Activated T-helper 1 cell treated with anti-CD3 and anti-CD28 coated beads, Interleukin-12 subunit alpha, Interleukin-12 subunit beta, Interleukin-2, Interleukin-4 antibody, amounts not matched to agents 30 ng/mL and 10 ng/mL and 1 ng/mL, durations not matched to agents 14 hours and 24 hours and 36 hours (primary cell): ENCODE results near the gene SLC17A3. TPM values are rescaled to one million over a fixed set of nuclear protein-coding genes. Genes with fewer than 3 reads are reported as not detected.

Experiments
- DNase-seq: peaks from one replicate; pipeline ENCODE4 v3.0.0; 2021; ENCODE audit warnings: low spot score
- H3K27ac Mint-ChIP-seq: one replicate; pipeline ENCODE4 v1.8.0; 2021; ENCODE audit warnings: mild to moderate bottlenecking, mixed read lengths
- H3K27me3 Mint-ChIP-seq: one replicate; pipeline ENCODE4 v1.8.0; 2022; ENCODE audit warnings: mild to moderate bottlenecking, moderate library complexity, mixed read lengths; ENCODE audit not compliant: insufficient read depth
- H3K36me3 Mint-ChIP-seq: one replicate; pipeline ENCODE4 v1.8.0; 2021; ENCODE audit warnings: low read depth, mixed read lengths
- H3K4me1 Mint-ChIP-seq: one replicate; pipeline ENCODE4 v1.8.0; 2021; ENCODE audit warnings: low read depth, mixed read lengths
- H3K4me3 Mint-ChIP-seq: one replicate; pipeline ENCODE4 v1.8.0; 2021; ENCODE audit warnings: mild to moderate bottlenecking, moderate library complexity, mixed read lengths
- H3K9me3 Mint-ChIP-seq: one replicate; pipeline ENCODE4 v1.8.0; 2021; ENCODE audit warnings: mixed read lengths
- intact Hi-C: fragments of 100-400 bp; cut with micrococcal nuclease; formaldehyde crosslinking; loops from one replicate; pipeline ENCODE4 v1.15.1; 2024
- total RNA-seq: library from RNA; stranded (reverse); gene quantifications from 2 replicates; pipeline ENCODE4 v1.2.3, GENCODE V29; 2022

The SLC17A3 gene
- total RNA-seq, 1 donor from 2014 or later, result 0.21 TPM

DNA sequence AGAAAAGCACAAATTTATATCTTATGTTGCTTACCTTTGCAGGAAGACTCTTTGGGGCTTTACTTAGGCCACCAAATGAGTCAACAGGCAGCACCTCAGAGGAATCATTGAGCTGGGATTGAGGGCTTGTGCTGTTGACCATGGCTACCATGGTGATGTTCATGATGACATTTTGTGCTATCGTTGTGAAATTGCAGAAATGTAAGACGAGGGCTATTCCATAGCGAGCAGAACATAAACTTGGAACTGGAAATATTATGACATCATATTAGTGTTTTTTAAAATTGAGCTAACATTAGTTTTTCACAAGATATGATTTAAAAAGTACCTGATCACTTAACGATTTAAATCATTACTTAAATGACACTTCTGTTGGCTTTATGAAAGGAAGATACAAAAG lies 11.8 kb downstream of the SLC17A3 start:
- Mint-ChIP-seq H3K27me3 (peaks cover 2% of the 10 kb centered on the region), H3K9me3 (peaks cover 12% of the 10 kb centered on the region), H3K36me3 (peaks cover 6% of the 10 kb centered on the region), H3K27ac (no peak overlapping the region), H3K4me1 (peaks cover 33% of the 10 kb centered on the region), H3K4me3 (no peak overlapping the region)
- intact Hi-C loops, result no loop called here
- DNase-seq, result no peak

DNA sequence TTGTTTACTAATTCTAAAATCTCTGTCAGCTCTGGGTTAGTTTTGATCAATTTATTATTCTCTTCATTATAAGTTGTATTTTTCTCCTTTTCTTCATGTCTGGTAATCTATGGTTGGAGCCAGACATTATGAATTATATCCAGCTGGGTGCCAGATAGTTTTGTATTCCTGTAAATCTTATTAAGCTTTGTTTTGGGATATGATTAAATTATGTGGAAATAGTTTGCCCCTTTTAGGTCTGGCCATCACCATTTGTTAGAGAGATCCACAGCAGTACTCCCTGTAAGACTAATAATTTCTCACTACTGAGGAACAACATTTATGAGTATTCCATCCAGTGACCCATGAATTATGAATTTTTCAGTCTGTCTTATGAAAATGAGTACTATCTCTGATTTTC lies 21.3 kb downstream of the SLC17A3 start:
- Mint-ChIP-seq H3K9me3 (no peaks in the 10 kb centered on the region), H3K27me3 (no peaks in the 10 kb centered on the region), H3K36me3 (no peaks in the 10 kb centered on the region), H3K4me1 (peaks cover 15% of the 10 kb centered on the region), H3K4me3 (no peak overlapping the region), H3K27ac (no peak overlapping the region)
- intact Hi-C loops, result no loop called here
- no peak for DNase-seq

DNA sequence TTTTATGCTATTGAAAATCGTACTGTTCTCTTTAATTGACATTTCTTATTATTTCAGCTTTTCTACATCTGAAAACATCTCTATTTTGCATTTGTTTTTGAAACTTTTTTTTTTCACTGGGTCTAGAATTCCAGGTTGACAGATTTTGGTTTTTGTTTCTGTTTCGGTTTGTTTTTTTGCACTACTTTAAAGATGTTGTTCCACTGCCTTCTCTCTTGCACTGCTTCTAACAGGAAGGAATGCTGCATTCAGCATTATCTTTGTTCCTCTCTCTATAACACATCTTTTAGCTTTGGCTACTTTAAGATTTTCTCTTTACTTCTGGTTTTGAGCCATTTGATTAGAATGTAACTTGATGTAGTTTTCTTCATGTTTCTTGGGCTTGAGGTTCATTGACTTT lies 22.1 kb downstream of the SLC17A3 start:
- H3K4me3 Mint-ChIP-seq, result no peak overlapping the region
- no peak for DNase-seq
- no peak overlapping the region for H3K27ac Mint-ChIP-seq
- no peaks in the 10 kb centered on the region for H3K36me3 Mint-ChIP-seq
- H3K4me1 Mint-ChIP-seq, result peaks cover 13% of the 10 kb centered on the region
- H3K27me3 Mint-ChIP-seq, result no peaks in the 10 kb centered on the region
- no peaks in the 10 kb centered on the region for H3K9me3 Mint-ChIP-seq
- intact Hi-C loops, result no loop called here

DNA sequence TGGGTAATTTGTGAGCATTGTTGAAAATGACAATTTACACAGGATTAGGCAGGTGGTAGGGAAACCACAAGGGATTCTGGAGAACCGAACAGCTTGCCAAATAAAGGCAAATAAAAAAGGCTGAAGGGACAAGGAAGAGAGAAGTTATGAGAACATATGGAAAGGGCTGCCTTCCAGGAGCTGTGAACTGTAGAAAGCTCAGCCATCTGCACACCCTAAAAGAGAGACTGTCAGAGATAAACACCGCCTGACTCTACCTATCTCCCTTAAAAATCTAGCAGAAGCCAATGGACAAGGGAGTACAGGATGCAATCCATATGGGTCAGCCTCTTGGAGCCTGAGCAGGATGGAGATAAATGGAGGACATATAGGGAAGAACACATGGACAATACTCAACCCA lies 29.5 kb downstream of the SLC17A3 start:
- Mint-ChIP-seq H3K27me3 (peaks cover 2% of the 10 kb centered on the region), H3K27ac (no peak overlapping the region), H3K4me3 (no peak overlapping the region), H3K36me3 (no peaks in the 10 kb centered on the region), H3K9me3 (no peaks in the 10 kb centered on the region), H3K4me1 (no peaks in the 10 kb centered on the region)
- no peak for DNase-seq
- intact Hi-C loops, result loop anchor here (5.0 kb wide), 1 partner anchor 118 kb away; the partner anchor contains the start of gene TRIM38

GRCh38 chr6:25842526-25842925 lies 31.5 kb downstream of the SLC17A3 start:
- intact Hi-C loops, result loop anchor here (1.0 to 5.0 kb wide), 3 partner anchors 13 to 120 kb away; partner anchors contain the start of gene TRIM38
- no peak for DNase-seq
- Mint-ChIP-seq H3K27me3 (peaks cover 2% of the 10 kb centered on the region), H3K4me3 (no peak overlapping the region), H3K4me1 (no peaks in the 10 kb centered on the region), H3K27ac (no peak overlapping the region), H3K9me3 (no peaks in the 10 kb centered on the region), H3K36me3 (no peaks in the 10 kb centered on the region)

GRCh38 chr6:25835442-25836283 lies 38.4 kb downstream of the SLC17A3 start:
- Mint-ChIP-seq H3K4me3 (no peak overlapping the region), H3K27me3 (peaks cover 2% of the 10 kb centered on the region), H3K27ac (no peak overlapping the region), H3K36me3 (no peaks in the 10 kb centered on the region), H3K9me3 (no peaks in the 10 kb centered on the region), H3K4me1 (no peaks in the 10 kb centered on the region)
- DNase-seq, result no peak
- intact Hi-C loops, result no loop called here

DNA sequence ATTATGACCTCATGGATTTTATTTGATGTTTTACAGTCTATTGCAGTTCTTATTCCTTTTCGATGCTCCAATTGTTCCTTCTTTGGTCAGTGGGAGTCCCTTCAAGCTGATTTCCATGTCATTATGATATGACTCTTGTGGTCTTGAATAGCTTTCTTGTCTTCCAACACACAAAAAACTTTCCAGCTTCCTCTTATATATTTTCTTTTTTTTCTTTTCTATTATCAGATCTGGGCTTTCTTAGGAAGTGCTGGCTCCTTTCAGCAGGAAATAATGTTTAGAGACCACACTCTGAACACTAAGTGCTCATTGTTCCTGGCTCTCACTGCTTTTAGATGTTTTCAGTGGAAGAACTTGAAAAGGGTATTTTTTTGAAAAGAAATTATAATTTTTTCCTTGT lies 39.1 kb downstream of the SLC17A3 start:
- Mint-ChIP-seq H3K27ac (no peak overlapping the region), H3K4me3 (no peak overlapping the region), H3K9me3 (no peaks in the 10 kb centered on the region), H3K27me3 (peaks cover 2% of the 10 kb centered on the region), H3K4me1 (peaks cover 2% of the 10 kb centered on the region), H3K36me3 (no peaks in the 10 kb centered on the region)
- intact Hi-C loops, result no loop called here
- DNase-seq, result no peak

DNA sequence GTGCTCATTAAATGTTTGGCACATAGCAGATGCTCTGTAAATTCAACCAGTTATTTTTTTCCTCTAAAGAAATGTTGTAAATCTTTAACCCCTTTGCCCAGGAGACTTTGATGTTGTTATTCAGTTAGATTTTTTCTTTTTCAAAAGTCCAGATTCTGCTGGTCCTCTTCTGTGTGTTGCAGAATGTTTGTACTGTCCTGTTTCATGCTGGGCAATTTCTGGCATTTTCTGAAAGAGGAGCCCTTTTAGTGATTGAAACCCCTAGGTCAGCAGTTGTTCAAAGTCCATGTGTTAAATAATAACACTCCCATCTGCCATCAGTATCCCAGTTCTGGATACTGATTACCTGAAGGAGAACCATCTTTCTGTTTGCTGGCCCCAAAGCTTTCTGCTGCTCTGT lies 40.9 kb downstream of the SLC17A3 start:
- no peak for DNase-seq
- no peaks in the 10 kb centered on the region for H3K36me3 Mint-ChIP-seq
- H3K4me1 Mint-ChIP-seq, result peaks cover 11% of the 10 kb centered on the region
- H3K27ac Mint-ChIP-seq, result no peak overlapping the region
- peaks cover 2% of the 10 kb centered on the region for H3K27me3 Mint-ChIP-seq
- no peak overlapping the region for H3K4me3 Mint-ChIP-seq
- intact Hi-C loops, result no loop called here
- no peaks in the 10 kb centered on the region for H3K9me3 Mint-ChIP-seq

DNA sequence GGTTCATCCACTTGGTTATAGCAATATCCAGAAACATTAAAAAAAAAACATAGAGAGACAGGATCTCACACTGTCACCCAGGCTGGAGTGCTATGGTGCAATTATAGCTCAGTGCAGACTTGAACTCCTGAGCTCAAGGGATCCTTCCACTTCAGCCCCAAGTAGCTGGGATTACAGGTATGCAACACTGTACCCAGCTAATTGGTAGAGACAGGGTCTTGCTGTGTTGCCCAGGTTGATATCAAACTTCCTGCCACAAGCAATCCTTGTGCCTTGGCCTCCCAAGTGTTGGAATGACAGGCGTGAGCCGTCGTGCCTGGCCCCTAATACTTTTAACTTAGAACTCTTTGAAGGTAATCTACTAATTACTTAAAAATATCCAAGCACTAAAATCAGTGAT lies 41.4 kb downstream of the SLC17A3 start:
- peaks cover 2% of the 10 kb centered on the region for H3K27me3 Mint-ChIP-seq
- no peak overlapping the region for H3K4me3 Mint-ChIP-seq
- no peaks in the 10 kb centered on the region for H3K9me3 Mint-ChIP-seq
- no peak for DNase-seq
- H3K27ac Mint-ChIP-seq, result no peak overlapping the region
- no peaks in the 10 kb centered on the region for H3K36me3 Mint-ChIP-seq
- intact Hi-C loops, result no loop called here
- peaks cover 11% of the 10 kb centered on the region for H3K4me1 Mint-ChIP-seq

DNA sequence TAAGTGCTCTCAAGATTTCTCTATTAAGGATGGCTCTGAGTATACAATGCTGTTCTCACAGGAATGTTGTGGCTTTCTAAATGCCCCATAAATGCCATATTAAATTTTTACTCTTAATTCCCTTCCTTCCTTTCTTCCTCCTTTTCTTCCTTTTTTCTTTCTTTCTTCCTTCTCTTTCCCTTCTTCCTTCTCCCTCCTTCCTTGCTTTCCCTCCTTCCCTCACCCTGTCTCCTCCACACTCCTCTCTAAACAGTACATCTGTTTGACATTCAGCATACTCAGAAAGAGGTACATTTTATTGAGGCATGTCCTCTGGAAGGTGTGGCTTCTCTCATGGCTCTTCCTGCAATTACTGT lies 41.8 kb downstream of the SLC17A3 start:
- intact Hi-C loops, result no loop called here

DNA sequence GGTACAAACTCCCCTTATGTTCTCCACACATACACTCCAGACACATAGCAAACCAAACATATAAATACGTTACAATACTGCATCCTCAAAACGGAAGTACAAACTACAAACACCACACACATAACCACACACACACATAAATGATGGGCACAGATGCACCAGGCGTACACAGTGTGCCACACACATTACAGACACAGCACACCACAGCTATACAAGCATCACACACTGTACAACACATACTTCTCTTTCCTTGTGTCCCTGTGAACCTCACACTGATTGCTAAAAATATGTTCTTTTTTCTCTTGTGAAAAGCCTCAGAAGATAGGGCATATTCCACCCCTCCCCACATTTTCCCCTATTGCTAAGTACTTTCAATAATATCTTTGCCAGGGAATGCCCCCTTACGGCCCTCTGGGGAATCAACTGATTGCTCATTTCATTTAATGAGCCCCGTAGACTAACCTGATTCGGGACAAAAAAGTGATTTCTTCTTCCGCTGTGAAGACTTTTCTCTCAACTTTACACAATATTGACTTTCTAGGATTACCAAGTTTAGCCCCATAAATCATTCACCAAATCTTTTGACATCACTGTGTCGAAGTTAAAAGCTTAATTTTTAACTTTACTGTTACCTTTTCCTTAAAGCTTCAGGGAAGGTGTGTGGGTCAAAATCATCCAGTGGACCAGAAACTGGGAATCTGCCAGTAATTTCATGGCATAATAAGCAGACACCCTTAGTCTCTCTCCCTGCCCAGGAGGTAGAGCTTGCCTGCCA lies 42.3 kb downstream of the SLC17A3 start, which contains the start of gene SLC17A1:
TSS of gene SLC17A1 (minus strand) at position 521 of the 775 bp plus-strand sequence. CDS start 1,495 bp downstream, outside the sequence.
- no peak for DNase-seq
- Mint-ChIP-seq H3K27me3 (peaks cover 2% of the 10 kb centered on the region), H3K9me3 (no peaks in the 10 kb centered on the region), H3K27ac (no peak within 1 kb of the TSS), H3K36me3 (no peaks in the 10 kb centered on the region), H3K4me3 (no peak within 1 kb of the TSS), H3K4me1 (peaks cover 11% of the 10 kb centered on the region)
- intact Hi-C loops, result no loop called here

More for the DNA sequence above, 41.8 kb downstream of the SLC17A3 start:
- no peak overlapping the region for H3K4me3 Mint-ChIP-seq
- no peak for DNase-seq
- H3K27ac Mint-ChIP-seq, result no peak overlapping the region
- no peaks in the 10 kb centered on the region for H3K9me3 Mint-ChIP-seq
- peaks cover 2% of the 10 kb centered on the region for H3K27me3 Mint-ChIP-seq
- H3K36me3 Mint-ChIP-seq, result no peaks in the 10 kb centered on the region
- H3K4me1 Mint-ChIP-seq, result peaks cover 11% of the 10 kb centered on the region

- Mint-ChIP-seq H3K4me3 (no peak overlapping the region), H3K27ac (no peak overlapping the region), H3K4me1 (peaks cover 11% of the 10 kb centered on the region), H3K36me3 (no peaks in the 10 kb centered on the region), H3K9me3 (peaks cover 7% of the 10 kb centered on the region), H3K27me3 (peaks cover 1% of the 10 kb centered on the region)
- intact Hi-C loops, result no loop called here
- no peak for DNase-seq
These were observed 43.6 kb downstream of the SLC17A3 start for GRCh38 chr6:25830458-25830857.

DNA sequence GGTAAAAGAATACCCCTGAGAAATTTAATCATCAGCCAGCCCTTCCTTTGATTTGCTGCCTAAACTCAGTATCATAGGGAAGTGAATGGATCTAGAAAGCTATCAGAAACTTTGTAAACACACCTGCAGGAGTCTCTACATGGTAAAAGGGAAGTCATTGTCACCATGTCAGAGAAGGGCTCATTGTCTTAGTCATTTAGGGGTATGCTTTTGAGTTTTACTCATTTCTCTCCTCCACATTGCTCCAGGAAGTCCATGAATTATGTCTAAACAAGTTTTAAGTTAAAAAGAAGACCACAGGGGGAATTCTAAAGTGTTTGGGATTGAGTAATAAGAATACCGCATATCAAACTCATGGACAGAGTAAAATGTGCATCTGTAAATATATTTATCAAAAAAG lies 44.7 kb downstream of the SLC17A3 start:
- Mint-ChIP-seq H3K36me3 (no peaks in the 10 kb centered on the region), H3K4me1 (peaks cover 11% of the 10 kb centered on the region)

More for the DNA sequence above, 44.7 kb downstream of the SLC17A3 start:
- Mint-ChIP-seq H3K27me3 (peaks cover 5% of the 10 kb centered on the region), H3K27ac (no peak overlapping the region), H3K4me3 (no peak overlapping the region), H3K9me3 (peaks cover 7% of the 10 kb centered on the region)
- intact Hi-C loops, result loop anchor here (1.0 to 10.0 kb wide), 4 partner anchors 8 to 133 kb away; partner anchors contain the start of genes SLC17A3 and TRIM38
- no peak for DNase-seq
